GM06990 (cell line): ENCODE data around the gene MUC3A.
"Not testable (repeated sequence)": the region's sequence is repeated elsewhere in the genome, so short reads cannot be mapped to it uniquely, and the experiment has no call there.

Source experiments
- DNase-seq: peaks from one replicate; pipeline ENCODE4 v3.0.0-alpha.2; 2011; ENCODE audit not compliant: insufficient read length; ENCODE audit errors: extremely low read depth
- H3K27me3 ChIP-seq: replicated peaks from 2 replicates; pipeline ENCODE4 v1.6.0; 2011; ENCODE audit warnings: low read length; ENCODE audit not compliant: control insufficient read depth, insufficient read depth
- H3K36me3 ChIP-seq: 2 replicates; pipeline ENCODE4 v1.5.1; 2011; ENCODE audit warnings: low read length; ENCODE audit not compliant: control insufficient read depth, insufficient read depth
- H3K4me3 ChIP-seq: replicated peaks from 2 replicates; pipeline ENCODE4 v1.5.1; 2011; ENCODE audit warnings: low read depth, mild to moderate bottlenecking, control low read depth, low read length
- CTCF ChIP-seq: IDR thresholded peaks from 2 replicates; pipeline ENCODE4 v1.5.1; 2011; ENCODE audit warnings: low read length, control low read depth, mild to moderate bottlenecking, inconsistent platforms; ENCODE audit not compliant: insufficient read depth, poor library complexity, severe bottlenecking

MUC3A gene

DNA sequence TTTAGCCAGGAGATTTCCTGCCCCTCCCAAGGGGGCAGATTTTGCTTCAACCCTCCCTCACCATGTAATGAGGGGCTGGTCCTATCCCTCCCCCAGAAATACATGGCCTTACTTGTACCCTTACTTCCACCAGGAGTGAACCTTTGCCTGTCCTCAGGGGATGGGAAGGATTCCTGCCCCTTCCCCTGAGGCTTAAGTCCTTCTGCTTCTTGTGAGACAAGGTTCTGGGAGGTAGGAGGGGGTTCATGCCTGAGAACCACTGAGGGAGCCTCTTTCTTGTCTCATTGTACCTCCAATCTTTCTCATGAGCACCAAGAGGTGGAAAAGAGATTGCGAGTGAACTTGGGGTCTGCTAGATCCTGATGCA is 19.5 kb upstream of the MUC3A start:
- H3K36me3 ChIP-seq: no peaks in the 10 kb centered on the region
- no peak for TF ChIP-seq CTCF
- H3K4me3 ChIP-seq: no peak overlapping the region
- DNase-seq: no peak
- H3K27me3 ChIP-seq: no peaks in the 10 kb centered on the region

- TF ChIP-seq CTCF: no peak
- DNase-seq: no peak
- Histone ChIP-seq H3K36me3 (no peaks in the 10 kb centered on the region), H3K27me3 (no peaks in the 10 kb centered on the region), H3K4me3 (no peak overlapping the region)
These were observed 15.6 kb upstream of the MUC3A start for GRCh38 chr7:100933734-100934133.

DNA sequence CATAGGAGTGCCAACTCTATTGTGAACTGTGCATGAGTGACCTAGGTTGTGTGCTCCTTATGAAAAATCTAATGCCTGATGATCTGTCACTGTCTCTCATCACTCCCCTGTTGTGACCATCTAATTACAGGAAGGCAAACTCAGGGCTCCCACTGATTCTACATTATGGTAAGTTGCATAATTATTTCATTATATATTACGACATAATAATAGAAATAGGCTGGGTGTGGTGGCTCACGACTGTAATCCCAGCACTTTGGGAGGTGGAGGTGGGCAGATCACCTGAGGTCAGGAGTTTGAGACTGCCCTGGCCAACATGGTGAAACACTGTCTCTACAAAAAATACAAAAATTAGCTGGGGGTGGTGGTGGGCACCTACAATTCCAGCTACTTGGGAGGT is 14.0 kb upstream of the MUC3A start:
- not testable (repeated sequence) for H3K4me3 ChIP-seq, H3K27me3 ChIP-seq, H3K36me3 ChIP-seq, DNase-seq

GRCh38 chr7:100936167-100936566 is 13.2 kb upstream of the MUC3A start:
- not testable (repeated sequence) for H3K27me3 ChIP-seq, DNase-seq

GRCh38 chr7:100942045-100942774 is 7.1 kb upstream of the MUC3A start:
- no peak for DNase-seq
- no peak for TF ChIP-seq CTCF
- no peaks in the 10 kb centered on the region for H3K27me3 ChIP-seq
- H3K36me3 ChIP-seq: no peaks in the 10 kb centered on the region
- no peak overlapping the region for H3K4me3 ChIP-seq

More at GRCh38 chr7:100936167-100936566, 13.2 kb upstream of the MUC3A start:
- not testable (repeated sequence) for H3K4me3 ChIP-seq, H3K36me3 ChIP-seq

GRCh38 chr7:100943693-100944092 is 5.6 kb upstream of the MUC3A start:
- no peak for TF ChIP-seq CTCF
- DNase-seq: no peak
- Histone ChIP-seq H3K27me3 (no peaks in the 10 kb centered on the region), H3K4me3 (no peak overlapping the region), H3K36me3 (no peaks in the 10 kb centered on the region)

- Histone ChIP-seq H3K36me3 (no peaks in the 10 kb centered on the region), H3K27me3 (no peaks in the 10 kb centered on the region; the same call in 1 of the 2 replicates), H3K4me3 (no peak overlapping the region)
- no peak for DNase-seq
- no peak for TF ChIP-seq CTCF
These were observed 5.2 kb upstream of the MUC3A start for GRCh38 chr7:100944138-100944537.
